GM18519 (cell line): ENCODE data around the gene SNX33.

ENCODE experiments used
- ATAC-seq: cut with Tn5 transposase; IDR thresholded peaks from one replicate; pipeline ENCODE4 v1.9.1; 2021; ENCODE audit warnings: mild to moderate bottlenecking, moderate library complexity; ENCODE audit not compliant: unreplicated experiment, low FRiP score

Gene SNX33

GRCh38 chr15:75659928-75660645, 12.4 kb downstream of the SNX33 start:
- ATAC-seq = no peak

- ATAC-seq = no peak
Observed at GRCh38 chr15:75661100-75661755, 13.5 kb downstream of the SNX33 start.

- ATAC-seq = no peak
Observed at GRCh38 chr15:75661756-75662140, 14.0 kb downstream of the SNX33 start.

GRCh38 chr15:75662823-75663519, 15.3 kb downstream of the SNX33 start:
- no peak for ATAC-seq

GRCh38 chr15:75663931-75664421, 16.3 kb downstream of the SNX33 start:
- ATAC-seq = no peak

GRCh38 chr15:75666823-75667501, 19.2 kb downstream of the SNX33 start:
- ATAC-seq = no peak

GRCh38 chr15:75669191-75669878, 21.6 kb downstream of the SNX33 start:
- ATAC-seq = no peak

GRCh38 chr15:75669879-75670212, 22.1 kb downstream of the SNX33 start:
- no peak for ATAC-seq

- no peak for ATAC-seq
Observed at GRCh38 chr15:75671730-75672602, 24.3 kb downstream of the SNX33 start.

GRCh38 chr15:75672646-75673425, 25.1 kb downstream of the SNX33 start:
- no peak for ATAC-seq

- ATAC-seq = no peak
Observed at GRCh38 chr15:75673426-75674235, 25.9 kb downstream of the SNX33 start.

GRCh38 chr15:75674366-75674765, 26.7 kb downstream of the SNX33 start:
- ATAC-seq = no peak

- ATAC-seq = no peak
Observed at GRCh38 chr15:75675579-75676404, 28.1 kb downstream of the SNX33 start.

GRCh38 chr15:75676688-75677464, 29.2 kb downstream of the SNX33 start:
- ATAC-seq = no peak

GRCh38 chr15:75677465-75678323, 30.0 kb downstream of the SNX33 start:
- no peak for ATAC-seq
